Neutrophil (primary cell): ENCODE measurements around the gene ARMH4.

Source experiments
- H3K27ac ChIP-seq: fragments of 200-600 bp; sonication (generic); 2 replicates; pipeline ENCODE4 v1.5.1; 2016; ENCODE audit warnings: mild to moderate bottlenecking, moderate library complexity
- H3K27me3 ChIP-seq: fragments of 200-600 bp; sonication (generic); 2 replicates; pipeline ENCODE4 v1.6.0; 2016; ENCODE audit warnings: mild to moderate bottlenecking
- H3K36me3 ChIP-seq: fragments of 200-600 bp; sonication (generic); 2 replicates; pipeline ENCODE4 v1.5.1; 2017
- H3K4me1 ChIP-seq, 2 experiments: fragments of 200-600 bp in 1 of 2; sonication (generic) in 1 of 2; 1 replicate in 1 of 2; 2 replicates in 1 of 2; pipeline versions ENCODE4 v1.5.1 to v1.6.1; 2013 to 2016; ENCODE audit warnings: low read depth in 1 of 2, low read length in 1 of 2, mild to moderate bottlenecking in 1 of 2, moderate library complexity in 1 of 2; ENCODE audit not compliant: control insufficient read depth in 1 of 2, insufficient read depth in 1 of 2
- H3K4me3 ChIP-seq, 2 experiments: fragments of 200-600 bp in 1 of 2; sonication (generic) in 1 of 2; 1 replicate in 1 of 2; 2 replicates in 1 of 2; pipeline ENCODE4 v1.5.1; 2013 to 2016; ENCODE audit warnings: low read depth in 1 of 2, low read length in 1 of 2, mild to moderate bottlenecking in 1 of 2, moderate library complexity in 1 of 2
- H3K9me3 ChIP-seq: fragments of 200-600 bp; sonication (generic); 2 replicates; pipeline ENCODE4 v1.5.1; 2016
- CTCF ChIP-seq: fragments of 200-600 bp; sonication (generic); IDR thresholded peaks from 2 replicates; pipeline ENCODE4 v1.5.1; 2016; ENCODE audit warnings: antibody characterized with exemption

Gene ARMH4

GRCh38 chr14:58066115-58066514 lies 85.9 kb downstream of the ARMH4 start:
- H3K27me3 ChIP-seq, result no peaks in the 10 kb centered on the region
- H3K27ac ChIP-seq, result no peak overlapping the region
- no peaks in the 10 kb centered on the region for H3K9me3 ChIP-seq
- no peak overlapping the region for H3K4me3 ChIP-seq
- H3K4me1 ChIP-seq, result no peaks in the 10 kb centered on the region
- H3K36me3 ChIP-seq, result no peaks in the 10 kb centered on the region
- no peak for TF ChIP-seq CTCF

- TF ChIP-seq CTCF, result no peak
- H3K27ac ChIP-seq, result no peak overlapping the region
- H3K9me3 ChIP-seq, result no peaks in the 10 kb centered on the region
- H3K27me3 ChIP-seq, result no peaks in the 10 kb centered on the region
- no peak overlapping the region for H3K4me3 ChIP-seq
- H3K36me3 ChIP-seq, result no peaks in the 10 kb centered on the region
- no peaks in the 10 kb centered on the region for H3K4me1 ChIP-seq
These were observed 90.4 kb downstream of the ARMH4 start for GRCh38 chr14:58061581-58061980.

- Histone ChIP-seq H3K27ac (no peak overlapping the region), H3K9me3 (no peaks in the 10 kb centered on the region), H3K4me1 (no peaks in the 10 kb centered on the region), H3K36me3 (no peaks in the 10 kb centered on the region), H3K27me3 (no peaks in the 10 kb centered on the region), H3K4me3 (no peak overlapping the region)
- TF ChIP-seq CTCF, result no peak
These were observed 91.1 kb downstream of the ARMH4 start for GRCh38 chr14:58060898-58061297.

- Histone ChIP-seq H3K9me3 (no peaks in the 10 kb centered on the region), H3K4me3 (no peak overlapping the region), H3K27ac (no peak overlapping the region), H3K4me1 (no peaks in the 10 kb centered on the region), H3K36me3 (no peaks in the 10 kb centered on the region), H3K27me3 (no peaks in the 10 kb centered on the region)
- no peak for TF ChIP-seq CTCF
These were observed 91.9 kb downstream of the ARMH4 start for GRCh38 chr14:58060077-58060476.

GRCh38 chr14:58059126-58059525 lies 92.9 kb downstream of the ARMH4 start:
- Histone ChIP-seq H3K4me1 (no peaks in the 10 kb centered on the region), H3K36me3 (no peaks in the 10 kb centered on the region), H3K9me3 (no peaks in the 10 kb centered on the region), H3K27ac (no peak overlapping the region), H3K4me3 (no peak overlapping the region), H3K27me3 (no peaks in the 10 kb centered on the region)
- TF ChIP-seq CTCF, result no peak

- H3K27ac ChIP-seq, result no peak overlapping the region
- H3K9me3 ChIP-seq, result no peaks in the 10 kb centered on the region
- H3K36me3 ChIP-seq, result no peaks in the 10 kb centered on the region
- TF ChIP-seq CTCF, result no peak
- H3K27me3 ChIP-seq, result no peaks in the 10 kb centered on the region
- H3K4me1 ChIP-seq, result no peaks in the 10 kb centered on the region
- H3K4me3 ChIP-seq, result no peak overlapping the region
These were observed 96.5 kb downstream of the ARMH4 start for GRCh38 chr14:58055497-58056010.
